ENCODE data around the gene CLRN2.

The CLRN2 gene

GRCh38 chr4:17489123-17489522 is 25.8 kb upstream of the CLRN2 start:
- Histone ChIP-seq H3K4me2 (ENCODE audit: low read depth, low read length, poor library complexity, severe bottlenecking) (no peak overlapping the region), H3F3A (ENCODE audit: low read depth) (no peaks in the 10 kb centered on the region), H3K9me3 (ENCODE audit: insufficient read depth, low read depth, low read length) (no peaks in the 10 kb centered on the region), H3K4me1 (ENCODE audit: insufficient read depth, low read length, poor library complexity, severe bottlenecking) (peaks cover 13% of the 10 kb centered on the region), H3K9me2 (replicated peaks; ENCODE audit: low read depth, low read length) (no peaks in the 10 kb centered on the region), H3K4me3 (ENCODE audit: low read length, poor library complexity, severe bottlenecking) (no peak overlapping the region), H3K27me3 (ENCODE audit: insufficient read depth, low read length, poor library complexity, severe bottlenecking) (no peaks in the 10 kb centered on the region), H3K79me2 (ENCODE audit: insufficient read depth, low read length) (0 out of 2 replicates have a peak, but pooled peaks cover 4% of the 10 kb centered on the region), H3K9ac (ENCODE audit: low read depth, low read length, poor library complexity, severe bottlenecking) (no peak overlapping the region), H4K20me1 (ENCODE audit: insufficient read depth, low read length, poor library complexity, severe bottlenecking) (peaks cover 7% of the 10 kb centered on the region), H3K36me3 (ENCODE audit: insufficient read depth, low read length) (peaks cover 41% of the 10 kb centered on the region; the same call in 1 of the 2 replicates), H2AFZ (ENCODE audit: low read length) (no peak overlapping the region)
- no peak for TF ChIP-seq CTCF (conservative IDR thresholded peaks at IDR 0.05; ENCODE audit: low read length)
- TF ChIP-seq EZH2phosphoT487 (IDR thresholded peaks at IDR 0.05; ENCODE audit: borderline replicate concordance) = no peak

- H3K9ac ChIP-seq (ENCODE audit: low read depth, low read length, poor library complexity, severe bottlenecking) = no peak overlapping the region
- no peaks in the 10 kb centered on the region for H3K9me2 ChIP-seq (replicated peaks; ENCODE audit: low read depth, low read length)
- H3F3A ChIP-seq (ENCODE audit: low read depth) = no peaks in the 10 kb centered on the region
- H2AFZ ChIP-seq (ENCODE audit: low read length) = no peak overlapping the region
- H3K4me1 ChIP-seq (ENCODE audit: insufficient read depth, low read length, poor library complexity, severe bottlenecking) = peaks cover 17% of the 10 kb centered on the region
- TF ChIP-seq EZH2phosphoT487 (IDR thresholded peaks at IDR 0.05; ENCODE audit: borderline replicate concordance) = no peak
- no peak for TF ChIP-seq CTCF (conservative IDR thresholded peaks at IDR 0.05; ENCODE audit: low read length)
- peaks cover 45% of the 10 kb centered on the region; the same call in 1 of the 2 replicates for H3K36me3 ChIP-seq (ENCODE audit: insufficient read depth, low read length)
- no peaks in the 10 kb centered on the region for H3K27me3 ChIP-seq (ENCODE audit: insufficient read depth, low read length, poor library complexity, severe bottlenecking)
- no peaks in the 10 kb centered on the region for H3K9me3 ChIP-seq (ENCODE audit: insufficient read depth, low read depth, low read length)
- H4K20me1 ChIP-seq (ENCODE audit: insufficient read depth, low read length, poor library complexity, severe bottlenecking) = peaks cover 7% of the 10 kb centered on the region
- H3K4me2 ChIP-seq (ENCODE audit: low read depth, low read length, poor library complexity, severe bottlenecking) = no peak overlapping the region
- no peak overlapping the region for H3K4me3 ChIP-seq (ENCODE audit: low read length, poor library complexity, severe bottlenecking)
- 0 out of 2 replicates have a peak, but pooled peaks cover 4% of the 10 kb centered on the region for H3K79me2 ChIP-seq (ENCODE audit: insufficient read depth, low read length)
Measured at GRCh38 chr4:17489721-17490120, 25.2 kb upstream of the CLRN2 start.

GRCh38 chr4:17490575-17491059 is 24.3 kb upstream of the CLRN2 start:
- 0 out of 2 replicates have a peak, but pooled peaks cover 4% of the 10 kb centered on the region for H3K79me2 ChIP-seq (ENCODE audit: insufficient read depth, low read length)
- TF ChIP-seq CTCF (conservative IDR thresholded peaks at IDR 0.05; ENCODE audit: low read length) = no peak
- no peak for TF ChIP-seq EZH2phosphoT487 (IDR thresholded peaks at IDR 0.05; ENCODE audit: borderline replicate concordance)
- H3K4me1 ChIP-seq (ENCODE audit: insufficient read depth, low read length, poor library complexity, severe bottlenecking) = peaks cover 17% of the 10 kb centered on the region
- H3K36me3 ChIP-seq (ENCODE audit: insufficient read depth, low read length) = peaks cover 48% of the 10 kb centered on the region; the same call in 1 of the 2 replicates
- H4K20me1 ChIP-seq (ENCODE audit: insufficient read depth, low read length, poor library complexity, severe bottlenecking) = peaks cover 7% of the 10 kb centered on the region
- H3K27me3 ChIP-seq (ENCODE audit: insufficient read depth, low read length, poor library complexity, severe bottlenecking) = no peaks in the 10 kb centered on the region
- H3K4me3 ChIP-seq (ENCODE audit: low read length, poor library complexity, severe bottlenecking) = no peak overlapping the region
- no peak overlapping the region for H3K9ac ChIP-seq (ENCODE audit: low read depth, low read length, poor library complexity, severe bottlenecking)
- H3K9me3 ChIP-seq (ENCODE audit: insufficient read depth, low read depth, low read length) = no peaks in the 10 kb centered on the region
- H3K9me2 ChIP-seq (replicated peaks; ENCODE audit: low read depth, low read length) = no peaks in the 10 kb centered on the region
- H3F3A ChIP-seq (ENCODE audit: low read depth) = no peaks in the 10 kb centered on the region
- no peak overlapping the region for H3K4me2 ChIP-seq (ENCODE audit: low read depth, low read length, poor library complexity, severe bottlenecking)
- no peak overlapping the region for H2AFZ ChIP-seq (ENCODE audit: low read length)
